Skeletal muscle satellite cell (primary cell): ENCODE measurements around the gene DHRS2.
"Not testable (repeated sequence)": the region's sequence is repeated elsewhere in the genome, so short reads cannot be mapped to it uniquely, and the experiment has no call there.

Experiments
- H3K27me3 ChIP-seq: 2 replicates; pipeline ENCODE4 v1.7.0; 2013; ENCODE audit warnings: low read length; ENCODE audit not compliant: control insufficient read depth, insufficient read depth
- H3K36me3 ChIP-seq: 2 replicates; pipeline ENCODE4 v1.7.0; 2013; ENCODE audit warnings: mild to moderate bottlenecking, control low read depth, low read length; ENCODE audit not compliant: insufficient read depth
- H3K4me1 ChIP-seq: 2 replicates; pipeline ENCODE4 v1.7.0; 2013; ENCODE audit warnings: low read length; ENCODE audit not compliant: control insufficient read depth, insufficient read depth
- H3K4me2 ChIP-seq: 2 replicates; pipeline ENCODE4 v1.7.0; 2013; ENCODE audit warnings: mild to moderate bottlenecking, low read length
- H3K4me3 ChIP-seq: 2 replicates; pipeline ENCODE4 v1.7.0; 2013; ENCODE audit warnings: low read length
- H3K9ac ChIP-seq: 2 replicates; pipeline ENCODE4 v1.7.0; 2013; ENCODE audit warnings: mild to moderate bottlenecking, low read depth, low read length, moderate library complexity
- H3K9me3 ChIP-seq: replicated peaks from 2 replicates; pipeline ENCODE4 v1.7.0; 2013; ENCODE audit warnings: mild to moderate bottlenecking, control low read depth, low read length

DHRS2 gene

DNA sequence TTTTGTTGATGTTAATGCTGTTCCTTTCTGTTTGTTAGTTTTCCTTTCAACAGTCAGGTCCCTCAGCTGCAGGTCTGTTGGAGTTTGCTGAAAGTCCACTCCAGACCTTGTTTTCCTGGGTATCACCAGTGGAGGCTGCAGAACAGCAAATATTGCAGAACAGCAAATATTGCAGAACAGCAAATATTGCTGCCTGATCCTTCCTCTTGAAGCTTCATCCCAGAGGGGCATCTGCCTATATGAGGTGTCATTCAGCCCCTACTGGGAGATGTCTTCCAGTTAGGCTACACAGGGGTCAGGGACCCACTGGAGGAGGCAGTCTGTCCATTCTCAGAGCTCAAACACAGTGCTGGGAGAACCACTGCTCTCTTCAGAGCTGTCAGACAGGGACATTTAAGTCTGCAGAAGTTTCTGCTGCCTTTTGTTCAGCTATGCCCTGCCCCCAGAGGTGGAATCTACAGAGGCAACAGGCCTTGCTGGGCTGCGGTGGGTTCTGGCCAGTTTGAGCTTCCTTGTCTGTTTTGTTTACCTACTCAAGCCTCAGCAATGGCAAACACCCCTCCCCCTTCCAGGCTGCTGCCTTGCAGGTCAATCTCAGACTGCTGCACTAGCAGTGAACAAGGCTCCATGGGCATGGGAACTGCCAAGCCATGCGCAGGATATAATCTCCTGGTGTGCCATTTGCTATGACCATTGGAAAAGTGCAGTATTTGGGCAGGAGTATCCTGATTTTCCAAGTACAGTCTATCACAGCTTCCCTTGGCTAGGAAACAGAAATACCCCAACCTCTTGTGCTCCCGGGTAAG, 53.7 kb downstream of the DHRS2 start:
- H3K4me1 ChIP-seq, H3K9me3 ChIP-seq, H3K4me3 ChIP-seq, H3K36me3 ChIP-seq, H3K9ac ChIP-seq, H3K4me2 ChIP-seq: not testable (repeated sequence)
- H3K27me3 ChIP-seq, result peaks cover 26% of the 10 kb centered on the region

DNA sequence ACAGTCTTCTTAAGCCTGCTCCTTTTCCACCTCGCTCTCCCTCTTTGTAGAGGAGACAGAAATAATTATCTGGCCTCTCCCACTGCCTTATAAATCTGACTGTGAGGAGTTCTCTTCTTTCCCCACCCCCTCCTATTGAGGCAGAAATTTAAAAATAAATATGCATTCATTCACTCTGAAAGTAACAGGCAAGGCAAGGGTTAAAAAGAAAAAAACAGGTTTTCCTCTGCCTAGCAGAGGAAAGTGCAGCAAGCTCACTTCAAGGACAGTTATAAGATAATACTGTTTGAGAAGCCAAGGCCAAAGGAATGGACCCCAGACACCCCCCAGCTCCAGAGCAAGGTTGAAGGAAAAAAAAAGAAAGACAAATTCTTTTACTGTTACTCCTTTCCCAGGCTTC, 56.3 kb downstream of the DHRS2 start:
- H3K9ac ChIP-seq, result no peak overlapping the region
- H3K36me3 ChIP-seq, result no peaks in the 10 kb centered on the region
- peaks cover 35% of the 10 kb centered on the region for H3K27me3 ChIP-seq
- no peak overlapping the region for H3K4me2 ChIP-seq
- H3K9me3 ChIP-seq, result no peaks in the 10 kb centered on the region
- H3K4me3 ChIP-seq, result no peak overlapping the region
- no peaks in the 10 kb centered on the region for H3K4me1 ChIP-seq

DNA sequence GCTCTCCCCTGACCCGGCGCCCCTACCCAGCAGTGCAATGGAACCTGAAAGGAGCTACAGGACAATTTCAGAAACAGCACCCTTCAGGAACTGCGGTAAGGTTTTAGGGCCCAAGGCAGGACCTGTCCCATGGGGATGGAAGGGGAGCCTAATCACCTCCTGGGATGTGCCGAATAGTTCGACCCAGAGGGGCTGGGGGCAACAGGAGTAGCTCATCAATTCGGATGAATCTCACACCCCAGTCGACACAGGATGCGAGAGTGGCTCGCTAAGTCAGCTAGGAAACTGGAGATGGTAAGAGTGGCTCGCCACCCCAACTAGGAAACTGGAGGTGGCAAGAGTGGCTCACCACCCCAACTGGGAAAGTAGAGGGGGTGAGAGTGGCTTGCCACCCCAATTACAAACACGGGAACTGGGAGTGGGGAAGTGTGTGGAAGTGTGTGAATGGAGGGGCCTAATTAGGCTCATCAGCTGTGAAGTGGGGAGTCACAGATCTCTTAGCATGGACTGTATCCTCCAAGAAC, 57.1 kb downstream of the DHRS2 start:
- H3K4me2 ChIP-seq, result no peak overlapping the region
- H3K4me3 ChIP-seq, result no peak overlapping the region
- H3K9me3 ChIP-seq, result no peaks in the 10 kb centered on the region
- no peaks in the 10 kb centered on the region for H3K4me1 ChIP-seq
- peaks cover 36% of the 10 kb centered on the region for H3K27me3 ChIP-seq
- no peaks in the 10 kb centered on the region for H3K36me3 ChIP-seq
- no peak overlapping the region for H3K9ac ChIP-seq

DNA sequence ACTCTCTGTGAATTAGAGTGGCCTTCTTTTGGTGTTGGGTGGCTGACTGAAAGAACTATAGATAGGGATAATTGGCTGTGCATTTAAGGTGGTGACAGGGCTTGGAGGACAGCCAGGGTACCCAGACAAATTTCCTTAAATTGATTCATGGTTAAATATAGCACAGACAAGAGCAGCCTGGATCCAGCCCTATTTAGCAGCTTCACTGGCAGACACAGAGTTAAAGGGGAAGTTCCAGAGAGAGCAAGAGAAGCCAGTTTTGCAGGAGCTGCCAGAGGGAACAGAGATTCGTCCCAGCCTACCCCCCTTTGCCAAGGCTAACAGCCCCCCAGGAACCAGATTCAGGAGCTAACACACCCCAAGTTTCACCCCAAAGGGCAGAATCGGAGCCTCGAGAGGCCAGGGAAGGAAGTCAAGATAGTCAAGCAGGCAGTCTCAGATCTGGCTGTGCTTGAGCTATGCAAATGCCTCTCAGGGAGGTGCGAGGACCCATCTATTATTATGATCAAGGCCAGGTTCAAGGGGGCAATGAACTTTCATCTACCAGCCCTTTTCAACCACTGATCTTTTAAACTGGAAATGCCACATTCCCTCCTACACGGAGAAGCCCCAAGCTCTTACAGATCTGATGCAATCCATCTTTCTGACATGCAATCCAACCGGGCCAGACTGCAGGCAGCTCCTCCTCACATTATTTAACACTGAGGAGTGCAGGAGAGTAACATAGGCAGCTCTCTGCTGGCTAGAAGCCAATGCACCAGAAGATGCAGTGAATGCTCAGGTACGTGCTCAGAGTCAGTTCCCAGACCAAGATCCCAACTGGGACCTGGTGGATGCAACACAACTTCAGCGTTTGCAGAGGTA, 58.2 kb downstream of the DHRS2 start:
- Histone ChIP-seq H3K27me3 (peaks cover 40% of the 10 kb centered on the region), H3K4me2 (no peak overlapping the region), H3K4me3 (no peak overlapping the region), H3K9me3 (no peaks in the 10 kb centered on the region), H3K4me1 (no peaks in the 10 kb centered on the region), H3K36me3 (no peaks in the 10 kb centered on the region), H3K9ac (no peak overlapping the region)
